GM18519 (cell line): ENCODE measurements around the gene CACNA2D3.

Source experiments
- ATAC-seq: cut with Tn5 transposase; IDR thresholded peaks from one replicate; pipeline ENCODE4 v1.9.1; 2021; ENCODE audit warnings: mild to moderate bottlenecking, moderate library complexity; ENCODE audit not compliant: unreplicated experiment, low FRiP score

Gene CACNA2D3

GRCh38 chr3:54810401-54810800 is 688.0 kb downstream of the CACNA2D3 start:
- no peak for ATAC-seq

GRCh38 chr3:54814224-54814623 is 691.9 kb downstream of the CACNA2D3 start:
- no peak for ATAC-seq

GRCh38 chr3:54817628-54818027 is 695.3 kb downstream of the CACNA2D3 start:
- no peak for ATAC-seq

- no peak for ATAC-seq
Observed at GRCh38 chr3:54818486-54818885, 696.1 kb downstream of the CACNA2D3 start.

- no peak for ATAC-seq
Observed at GRCh38 chr3:54818942-54819341, 696.6 kb downstream of the CACNA2D3 start.

GRCh38 chr3:54819946-54820345 is 697.6 kb downstream of the CACNA2D3 start:
- ATAC-seq, result no peak

GRCh38 chr3:54822206-54822605 is 699.9 kb downstream of the CACNA2D3 start:
- no peak for ATAC-seq

- no peak for ATAC-seq
Observed at GRCh38 chr3:54826251-54826691, 703.9 kb downstream of the CACNA2D3 start.

- no peak for ATAC-seq
Observed at GRCh38 chr3:54827056-54827687, 704.8 kb downstream of the CACNA2D3 start.

GRCh38 chr3:54827776-54828175 is 705.4 kb downstream of the CACNA2D3 start:
- no peak for ATAC-seq

- no peak for ATAC-seq
Observed at GRCh38 chr3:54830658-54831057, 708.3 kb downstream of the CACNA2D3 start.

- ATAC-seq, result no peak
Observed at GRCh38 chr3:54831112-54831511, 708.8 kb downstream of the CACNA2D3 start.

GRCh38 chr3:54832876-54833275 is 710.5 kb downstream of the CACNA2D3 start:
- no peak for ATAC-seq

GRCh38 chr3:54835701-54836100 is 713.3 kb downstream of the CACNA2D3 start:
- ATAC-seq, result no peak

- ATAC-seq, result no peak
Observed at GRCh38 chr3:54836871-54837270, 714.5 kb downstream of the CACNA2D3 start.

GRCh38 chr3:54837964-54838363 is 715.6 kb downstream of the CACNA2D3 start:
- ATAC-seq, result no peak

GRCh38 chr3:54841471-54841870 is 719.1 kb downstream of the CACNA2D3 start:
- no peak for ATAC-seq

GRCh38 chr3:54843352-54843751 is 721.0 kb downstream of the CACNA2D3 start:
- no peak for ATAC-seq

- ATAC-seq, result no peak
Observed at GRCh38 chr3:54844211-54844610, 721.9 kb downstream of the CACNA2D3 start.

- no peak for ATAC-seq
Observed at GRCh38 chr3:54845011-54845410, 722.7 kb downstream of the CACNA2D3 start.

- no peak for ATAC-seq
Observed at GRCh38 chr3:54845551-54845950, 723.2 kb downstream of the CACNA2D3 start.

- ATAC-seq, result no peak
Observed at GRCh38 chr3:54846119-54846518, 723.8 kb downstream of the CACNA2D3 start.

- ATAC-seq, result no peak
Observed at GRCh38 chr3:54847361-54847760, 725.0 kb downstream of the CACNA2D3 start.
